Fibroblast of skin of scalp (primary cell): ENCODE results near the gene LIF.
A peak's percentile ranks its signal among the peaks of the same experiment; 100 is the strongest.

Experiments used
- DNase-seq: peaks from one replicate; pipeline ENCODE4 v3.0.0-alpha.2; 2013

LIF gene

DNA sequence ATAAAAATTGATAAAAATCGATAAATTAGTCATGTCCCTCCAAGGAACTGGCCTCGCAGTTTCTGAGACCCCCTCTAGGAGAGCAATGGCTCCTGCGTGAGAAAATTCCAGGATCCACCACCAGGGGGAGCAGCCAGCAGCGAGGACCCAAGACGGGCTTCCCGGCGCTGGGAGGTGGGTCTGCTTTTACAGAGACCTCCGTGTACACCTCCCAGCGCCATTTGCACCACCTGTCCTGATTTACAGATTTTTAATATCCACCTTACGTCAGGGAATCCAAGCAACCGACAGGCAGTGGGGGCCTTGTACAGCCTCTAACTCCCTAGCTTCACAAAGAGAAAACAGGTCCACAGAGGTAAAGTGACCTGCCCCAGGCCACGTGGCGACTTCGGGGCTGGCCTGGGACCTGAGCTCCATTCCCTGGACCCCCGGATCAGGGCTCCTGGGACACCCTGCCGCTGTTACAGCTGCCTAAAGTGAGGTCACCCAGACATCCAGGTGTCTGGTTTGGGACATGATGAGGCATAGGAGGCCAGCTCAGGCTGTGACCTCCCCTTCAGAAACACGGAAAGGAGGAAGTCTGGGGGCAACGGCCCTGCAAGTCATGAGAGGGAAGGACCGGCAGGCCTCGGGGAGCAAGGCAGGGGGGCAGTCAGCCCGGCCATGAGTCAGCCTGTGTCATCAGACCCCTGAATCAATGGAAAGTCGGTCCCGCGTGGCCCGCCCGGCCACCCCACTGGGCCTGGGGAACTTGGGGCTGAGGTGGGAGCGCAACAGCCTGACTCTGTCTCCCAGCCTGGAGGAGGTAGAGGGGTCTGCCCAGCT, 16.6 kb upstream of the LIF start:
- DNase-seq, result peak; percentile 70

DNA sequence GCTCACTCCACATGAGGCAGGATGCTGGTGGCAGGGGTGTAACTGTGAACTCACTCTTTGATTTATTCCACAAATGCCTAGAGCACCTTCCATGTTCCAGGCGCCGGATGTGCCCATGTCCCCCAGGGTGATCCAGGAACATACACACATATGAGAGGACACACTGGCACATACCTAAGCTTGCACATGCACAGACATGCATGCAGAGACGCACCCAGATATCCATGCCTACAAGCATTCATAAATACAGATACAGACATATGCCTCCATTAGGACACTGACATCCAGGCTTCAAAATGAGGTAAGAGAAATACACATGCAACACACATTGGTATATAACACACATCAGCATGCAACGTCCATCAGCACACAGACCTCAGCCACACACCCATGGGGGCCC, 15.6 kb upstream of the LIF start:
- no peak for DNase-seq

DNA sequence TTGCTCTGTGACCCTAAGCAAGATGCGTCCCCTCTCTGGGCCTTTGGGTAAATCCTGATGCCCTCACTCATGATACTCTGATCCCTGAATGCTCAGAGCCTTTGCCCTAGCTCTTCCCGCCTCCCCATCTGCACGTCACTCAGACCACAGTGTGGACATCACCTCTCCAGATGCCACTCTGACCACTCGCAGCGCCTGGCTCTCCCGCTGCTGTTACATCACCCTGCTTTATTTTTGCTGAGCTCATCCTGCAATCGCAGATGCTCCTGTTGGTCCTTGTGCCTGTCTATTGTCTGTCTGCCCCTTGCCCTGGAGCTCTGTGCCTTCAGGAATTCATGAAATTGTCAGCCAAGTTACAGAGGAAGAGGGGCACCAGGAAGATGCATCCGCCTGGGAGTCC, 14.6 kb upstream of the LIF start:
- DNase-seq, result no peak

DNA sequence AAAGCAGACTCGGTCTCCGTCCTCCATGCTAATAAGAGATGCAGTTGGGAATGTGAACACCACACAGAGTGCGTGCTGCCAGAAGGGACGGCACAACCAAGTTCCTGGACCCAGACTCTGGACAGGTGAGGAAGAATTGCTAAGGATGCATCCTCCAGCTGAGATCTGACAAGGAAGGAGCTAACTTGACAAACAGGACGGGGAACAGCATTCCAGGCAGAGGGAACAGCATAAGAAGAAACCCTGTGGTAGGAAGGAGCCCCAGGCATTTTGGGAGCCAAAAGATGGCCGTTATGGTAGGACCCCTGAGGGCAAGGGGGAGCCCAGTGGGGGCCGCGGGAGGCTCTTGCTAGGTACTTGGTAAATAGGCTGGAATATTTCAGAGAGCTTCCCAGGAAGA, 14.1 kb upstream of the LIF start:
- DNase-seq, result no peak

DNA sequence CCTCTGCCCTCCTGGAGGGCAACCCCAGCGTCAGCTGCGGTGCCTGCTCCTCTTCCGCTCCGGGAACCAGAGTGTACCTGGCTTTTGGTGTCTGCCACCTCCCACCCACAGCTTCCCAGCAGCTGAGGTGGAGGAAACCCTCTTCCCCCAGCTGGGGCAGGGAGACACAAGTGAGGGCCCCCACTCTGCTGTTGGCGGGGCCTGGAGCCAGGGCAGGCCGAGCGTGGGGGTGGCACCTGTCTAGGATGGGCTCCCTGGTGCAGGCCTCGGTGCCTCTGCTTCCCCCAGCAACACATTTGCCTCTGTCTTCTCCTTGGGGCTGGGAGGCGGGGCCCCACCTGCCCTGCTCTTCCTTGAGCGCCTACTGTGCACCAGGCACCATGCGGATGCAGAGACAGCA, 13.7 kb upstream of the LIF start:
- no peak for DNase-seq

DNA sequence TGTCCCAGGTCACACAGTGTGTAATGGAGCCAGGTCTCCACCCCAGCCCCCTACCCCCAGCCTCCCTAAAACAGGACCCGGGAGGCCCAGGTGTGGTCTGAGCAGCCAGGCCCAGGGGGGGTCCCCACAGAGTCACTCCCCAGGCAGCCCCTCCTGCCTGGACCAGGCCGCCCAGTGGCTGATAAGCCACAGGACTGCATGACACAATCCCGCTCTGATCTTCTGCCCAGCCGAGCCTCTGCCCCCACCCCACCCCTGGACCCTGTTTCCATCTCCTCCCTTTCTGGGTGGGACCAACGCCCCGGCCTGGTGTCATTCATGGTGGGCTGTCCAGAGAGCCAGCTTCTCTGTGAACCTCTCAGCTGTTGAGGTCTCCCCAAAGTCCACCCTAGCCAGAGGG, 7.8 kb upstream of the LIF start:
- DNase-seq, result no peak

DNA sequence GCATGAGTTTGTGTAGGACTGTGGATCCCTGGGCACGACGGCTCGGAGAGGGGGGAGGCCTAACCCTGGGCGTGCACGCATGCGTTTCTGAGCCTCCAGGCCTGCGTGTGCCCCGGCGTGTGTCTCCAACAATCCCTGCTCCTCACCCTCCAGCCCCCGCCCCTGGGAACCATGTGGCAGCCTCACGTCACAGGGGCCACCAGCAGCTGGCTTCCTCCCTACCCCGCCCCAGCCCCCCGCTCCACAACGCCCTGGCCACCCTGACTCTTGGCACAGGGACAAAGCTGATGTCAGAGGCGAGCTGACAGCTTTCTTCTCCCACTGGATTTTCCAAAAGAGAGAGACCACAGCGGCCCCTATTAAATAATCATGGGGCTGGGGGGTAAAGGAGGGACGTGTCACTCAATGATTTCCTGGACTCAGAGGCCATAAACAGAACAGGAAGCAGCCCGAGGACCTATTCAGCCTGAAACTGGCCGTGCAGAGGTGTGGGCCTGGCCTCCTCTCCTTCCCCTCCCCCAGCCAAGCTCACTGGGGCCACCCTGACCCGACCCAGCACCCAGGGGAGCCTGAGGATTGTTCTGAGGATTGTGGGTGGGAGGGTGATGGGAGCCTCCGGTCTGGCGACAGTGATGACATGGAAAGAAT, 6.8 kb upstream of the LIF start:
- peak; percentile 94 for DNase-seq

GRCh38 chr22:30252411-30253204, 6.0 kb upstream of the LIF start:
- DNase-seq, result no peak

- peak; percentile 86 for DNase-seq
Measured at GRCh38 chr22:30251711-30252110, 5.2 kb upstream of the LIF start.

DNA sequence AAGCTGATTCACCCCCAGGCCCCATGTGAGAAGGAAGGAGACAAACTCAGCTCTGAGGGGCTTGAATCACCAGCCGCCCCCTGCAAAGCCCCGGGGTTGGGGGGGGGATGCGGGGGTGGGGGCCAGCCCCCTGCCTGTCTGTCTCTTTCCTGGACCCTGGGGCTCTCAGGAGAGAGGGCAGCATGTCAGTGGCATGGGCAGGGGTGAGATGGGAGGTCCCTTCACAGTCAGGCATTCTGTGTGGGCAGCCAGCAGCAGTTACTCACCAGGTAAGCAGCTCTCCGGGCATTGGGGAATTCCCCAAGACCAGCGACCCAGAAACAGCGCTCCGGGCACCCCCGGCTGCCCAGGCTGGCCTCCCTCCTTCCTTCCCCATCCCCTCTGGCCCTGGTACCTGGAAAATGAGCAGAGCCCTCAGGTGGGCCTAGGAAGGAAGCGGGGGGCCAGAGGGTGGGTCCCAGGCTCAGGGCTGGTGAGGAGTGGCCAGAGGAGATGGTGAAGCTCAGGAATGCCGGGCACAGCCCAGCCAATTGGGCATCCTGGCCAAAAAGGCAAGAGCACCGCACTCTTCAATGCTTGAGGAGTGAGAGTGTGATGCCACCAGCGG, 4.2 kb upstream of the LIF start:
- DNase-seq, result peak; percentile 60

DNA sequence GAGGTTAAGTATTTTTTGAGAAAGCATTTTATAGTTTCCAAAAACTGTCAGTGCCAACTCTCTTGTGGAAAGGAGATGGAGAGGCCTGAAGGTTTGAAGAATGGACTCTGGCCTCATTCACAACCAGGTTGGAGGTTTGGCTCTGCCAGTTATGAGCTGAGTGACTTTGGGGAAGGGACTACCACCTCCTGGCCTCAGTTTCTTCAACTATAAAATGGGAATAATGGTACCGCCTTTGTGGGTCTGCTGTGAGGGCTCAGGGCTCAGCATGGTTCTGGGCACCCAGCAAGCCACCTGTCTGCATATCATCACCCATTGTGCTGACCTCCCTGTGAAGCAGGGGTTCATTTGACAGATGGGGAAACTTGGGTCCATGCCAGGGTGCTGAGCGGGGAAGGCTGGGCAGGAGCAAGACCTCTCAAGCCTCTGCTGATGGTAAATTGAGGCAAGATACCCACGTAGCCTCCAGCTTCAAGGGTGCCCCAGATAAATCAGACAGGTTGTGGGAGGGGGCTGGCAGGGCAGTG, 3.5 kb upstream of the LIF start:
- DNase-seq, result no peak

DNA sequence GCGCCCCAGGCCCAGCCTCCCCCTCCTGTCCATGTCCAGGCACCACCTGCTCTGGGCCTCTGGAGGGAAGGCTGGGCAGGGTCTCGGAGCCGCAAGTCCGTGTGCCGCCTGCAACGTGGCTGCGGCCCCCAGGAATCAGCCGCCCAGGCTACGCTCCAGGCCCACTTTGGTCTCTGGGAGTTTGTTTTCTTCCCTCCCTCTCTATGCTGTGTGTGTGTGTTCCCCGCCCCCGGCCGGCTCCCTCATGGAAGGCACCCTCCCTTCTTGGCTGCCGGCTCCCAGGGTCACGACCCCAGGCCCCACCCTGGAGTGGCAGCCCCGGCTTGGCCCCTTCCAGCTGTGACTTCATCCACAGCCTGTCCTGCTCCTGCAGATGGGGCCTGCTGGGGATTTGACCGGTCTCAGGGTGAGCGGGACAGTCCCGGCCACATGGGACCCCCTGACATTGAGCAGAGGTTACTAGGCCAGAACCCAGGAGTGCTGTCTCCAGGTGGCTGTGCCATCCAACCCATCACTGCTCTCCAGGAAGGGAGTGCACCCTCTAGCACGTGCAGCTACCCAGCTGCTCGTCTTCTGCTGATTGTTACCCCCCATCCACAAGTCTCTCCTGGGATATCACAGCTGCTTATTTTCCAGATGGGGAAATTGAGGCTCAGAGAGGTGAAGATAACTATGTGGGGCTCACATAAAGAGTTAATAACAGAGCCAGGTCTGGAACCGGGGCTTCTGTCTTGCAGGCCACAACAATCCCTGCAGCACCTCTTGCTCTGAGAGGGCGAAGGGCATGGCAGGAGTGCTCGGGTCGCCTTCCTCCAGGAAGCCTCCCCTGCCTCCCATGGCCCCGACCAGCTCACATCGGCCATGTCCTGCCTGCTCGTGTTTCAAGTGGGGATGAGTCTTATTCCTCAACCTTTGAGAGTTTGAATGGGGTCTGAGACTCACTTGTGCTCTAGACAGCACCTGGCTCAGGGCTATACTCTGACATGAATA, 2.8 kb upstream of the LIF start:
- no peak for DNase-seq

- DNase-seq, result no peak
Measured at GRCh38 chr22:30248484-30248883, 1.9 kb upstream of the LIF start.

DNA sequence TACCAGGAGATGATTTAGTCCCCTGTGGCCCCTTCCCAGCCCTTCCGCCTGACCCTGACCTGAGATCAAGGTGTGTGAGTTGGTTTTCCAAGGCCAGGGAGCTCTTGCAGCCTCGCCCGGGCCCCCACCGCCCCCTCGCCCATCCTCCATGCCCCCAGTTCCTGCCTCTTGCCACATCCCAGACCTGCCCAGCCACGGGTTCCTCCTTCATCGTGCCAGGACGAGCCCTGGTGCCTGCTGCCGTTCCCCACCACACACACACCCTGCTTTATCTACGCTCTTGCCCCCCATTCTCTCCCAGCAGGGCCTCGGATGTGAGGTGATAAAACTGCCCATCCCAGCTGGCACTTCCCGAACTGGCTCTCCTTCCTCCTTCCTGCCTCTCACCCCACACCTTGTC, 1.4 kb upstream of the LIF start:
- DNase-seq, result no peak

GRCh38 chr22:30247561-30247960, 1.0 kb upstream of the LIF start:
- DNase-seq, result no peak

- DNase-seq, result peak; percentile 74
Measured at GRCh38 chr22:30246814-30247376, 336 bp upstream of the LIF start.

DNA sequence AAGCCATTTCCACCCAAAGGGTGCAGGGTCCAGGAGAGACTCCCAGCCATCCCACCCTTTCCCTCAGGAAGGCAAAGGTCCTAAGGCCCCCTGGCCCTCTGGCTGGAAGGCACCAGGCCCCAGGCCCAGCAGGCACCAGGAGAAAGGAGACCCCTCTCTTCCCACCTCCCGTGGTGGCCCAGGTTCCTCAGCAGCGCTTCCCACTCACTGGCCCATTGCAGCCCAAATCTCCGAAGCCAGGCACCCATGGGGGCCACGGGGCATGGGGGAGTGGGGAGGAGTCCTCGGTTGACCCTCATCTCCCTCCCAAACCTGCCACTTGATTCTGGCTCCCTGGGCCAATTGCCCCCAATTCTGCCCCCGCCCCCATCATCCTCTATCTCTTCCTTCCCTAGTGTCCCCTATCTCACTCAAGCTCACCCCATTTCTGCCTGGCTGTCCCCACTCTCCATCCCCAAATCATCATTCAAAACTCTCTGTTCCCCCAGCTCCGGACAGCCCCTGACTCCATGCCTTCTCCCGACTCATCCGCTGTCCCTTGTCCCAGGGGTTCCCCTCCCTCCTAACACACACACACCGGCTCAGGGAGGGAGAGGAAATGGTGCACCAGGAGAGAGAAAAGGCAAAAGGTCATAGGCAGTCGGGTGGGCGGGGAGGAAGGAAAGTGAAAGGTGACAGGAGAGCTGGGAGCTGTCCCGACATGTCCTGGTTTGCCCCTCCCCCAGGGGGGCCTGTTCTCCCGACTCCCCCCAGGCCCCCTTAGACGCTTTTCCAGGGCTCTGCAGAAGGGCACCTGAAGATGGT, 1.2 kb downstream of the LIF start:
- no peak for DNase-seq

GRCh38 chr22:30244641-30245040, 1.9 kb downstream of the LIF start:
- no peak for DNase-seq

- DNase-seq, result no peak
Measured at GRCh38 chr22:30244066-30244465, 2.5 kb downstream of the LIF start.

GRCh38 chr22:30243661-30244060, 2.9 kb downstream of the LIF start:
- DNase-seq, result no peak
